HepG2 (cell line): ENCODE measurements around the gene C1QTNF1. TPM values are rescaled to one million over a fixed set of nuclear protein-coding genes. Genes with fewer than 3 reads are reported as not detected.
A peak's percentile ranks its signal among the peaks of the same experiment; 100 is the strongest.

Experiments used
- AKAP8 ChIP-seq: sonication (generic); formaldehyde crosslinking; IDR thresholded peaks from 2 replicates; pipeline ENCODE4 v1.5.1; 2020; ENCODE audit warnings: mild to moderate bottlenecking, missing genetic modification reagents
- ARNT ChIP-seq: fragments of 450-650 bp; IDR thresholded peaks from 2 replicates; pipeline ENCODE4 v1.6.1; 2017
- IKZF1 ChIP-seq: fragments of 450-650 bp; IDR thresholded peaks from 2 replicates; pipeline ENCODE4 v1.7.1; 2016
- JARID2 ChIP-seq: sonication (generic); formaldehyde crosslinking; IDR thresholded peaks from 2 replicates; pipeline ENCODE4 v1.8.1; 2023; ENCODE audit warnings: missing genetic modification reagents, inconsistent platforms; ENCODE audit not compliant: insufficient replicate concordance
- KAT7 ChIP-seq: IDR thresholded peaks from 2 replicates; pipeline ENCODE4 v1.6.1; 2018; ENCODE audit warnings: borderline replicate concordance, missing compliant biosample characterization
- KLF13 ChIP-seq: sonication (generic); formaldehyde crosslinking; IDR thresholded peaks from 2 replicates; pipeline ENCODE4 v1.4.0; 2020; ENCODE audit warnings: mild to moderate bottlenecking, missing genetic modification reagents
- LCORL ChIP-seq, 2 experiments: fragments of 450-650 bp in 1 of 2; sonication (generic) in 1 of 2; formaldehyde crosslinking in 1 of 2; IDR thresholded peaks; 2 replicates each; pipeline versions ENCODE4 v1.5.0 to v1.6.1; 2017 to 2020; ENCODE audit warnings: antibody characterized with exemption in 1 of 2, missing genetic modification reagents in 1 of 2
- MIER2 ChIP-seq: IDR thresholded peaks from 2 replicates; pipeline ENCODE4 v1.6.1; 2016; ENCODE audit warnings: missing biosample characterization, missing genetic modification reagents
- POLR2A ChIP-seq, 2 experiments: IDR thresholded peaks; 2 replicates each; pipeline ENCODE4 v1.6.1; 2011; ENCODE audit warnings: low read depth in 2 of 2, low read length in 2 of 2, mild to moderate bottlenecking in 1 of 2, moderate library complexity in 1 of 2; ENCODE audit not compliant: insufficient read depth in 1 of 2
- SKIL ChIP-seq: sonication (generic); formaldehyde crosslinking; IDR thresholded peaks from 2 replicates; pipeline ENCODE4 v1.8.0; 2022; ENCODE audit warnings: missing genetic modification reagents, mild to moderate bottlenecking, moderate library complexity, borderline replicate concordance
- SMYD3 ChIP-seq: sonication (generic); formaldehyde crosslinking; IDR thresholded peaks from 2 replicates; pipeline ENCODE4 v1.8.1; 2023; ENCODE audit warnings: mild to moderate bottlenecking, missing genetic modification reagents
- TCF7L2 ChIP-seq: IDR thresholded peaks from 2 replicates; pipeline ENCODE4 v1.6.1; 2011; ENCODE audit warnings: mild to moderate bottlenecking, low read depth, low read length, moderate library complexity
- ZFYVE20 ChIP-seq: sonication (generic); formaldehyde crosslinking; IDR thresholded peaks from 2 replicates; pipeline ENCODE4 v1.8.0; 2023; ENCODE audit warnings: low read depth, mild to moderate bottlenecking, moderate library complexity, missing genetic modification reagents, borderline replicate concordance
- ZNF17 ChIP-seq: sonication (generic); formaldehyde crosslinking; IDR thresholded peaks from 2 replicates; pipeline ENCODE4 v1.5.0; 2020; ENCODE audit warnings: mild to moderate bottlenecking, missing genetic modification reagents
- ZNF580 ChIP-seq: IDR thresholded peaks from 2 replicates; pipeline ENCODE4 v1.6.1; 2016; ENCODE audit warnings: low read depth, borderline replicate concordance
- ZNF670 ChIP-seq: sonication (generic); formaldehyde crosslinking; IDR thresholded peaks from 2 replicates; pipeline ENCODE4 v1.8.0; 2022; ENCODE audit warnings: mild to moderate bottlenecking, missing genetic modification reagents, borderline replicate concordance
- ZNF674 ChIP-seq: sonication (generic); formaldehyde crosslinking; IDR thresholded peaks from 2 replicates; pipeline ENCODE4 v1.5.0; 2020; ENCODE audit warnings: low read depth, mild to moderate bottlenecking, missing genetic modification reagents
- ZNF746 ChIP-seq: sonication (generic); formaldehyde crosslinking; IDR thresholded peaks from 2 replicates; pipeline ENCODE4 v1.8.0; 2022; ENCODE audit warnings: mild to moderate bottlenecking, missing genetic modification reagents
- ZNF773 ChIP-seq: sonication (generic); formaldehyde crosslinking; IDR thresholded peaks from 2 replicates; pipeline ENCODE4 v1.4.0; 2020; ENCODE audit warnings: missing genetic modification reagents, borderline replicate concordance
- polyA plus RNA-seq, 8 experiments: library from polyadenylated mRNA; depleted of rRNA in 3 of 8; stranded (reverse) in 7 of 8; unstranded in 1 of 8; fragments of >200 nt; fragmentation: Illumina TruSeq in 4 of 8; extraction: Trizol in 4 of 8; gene quantifications; 2 replicates each; pipeline versions ENCODE4 v1.2.1 to v1.2.3, GENCODE V29; 2011 to 2016; ENCODE audit warnings: low read depth in 4 of 8, missing spikeins in 1 of 8, mixed read lengths in 1 of 8; ENCODE audit not compliant: insufficient read depth in 1 of 8
- total RNA-seq, 5 experiments: library from RNA; depleted of rRNA; stranded (reverse); fragments of >200 nt; fragmentation: Illumina TruSeq; extraction: Trizol; gene quantifications; 2 replicates each; pipeline ENCODE4 v1.2.3, GENCODE V29; 2016; ENCODE audit warnings: low read depth in 1 of 5
- TF ChIP-seq, protein P1 (sequence below): IDR thresholded peaks from 2 replicates; pipeline ENCODE4 v1.6.1; 2016
- TF ChIP-seq, protein P2 (sequence below): sonication (generic); formaldehyde crosslinking; IDR thresholded peaks from 2 replicates; pipeline ENCODE4 v1.8.1; 2023; ENCODE audit warnings: missing genetic modification reagents, mild to moderate bottlenecking, borderline replicate concordance
- TF ChIP-seq, protein P3 (sequence below): sonication (generic); formaldehyde crosslinking; IDR thresholded peaks from 2 replicates; pipeline ENCODE4 v1.5.0; 2020; ENCODE audit warnings: mild to moderate bottlenecking, missing genetic modification reagents, borderline replicate concordance

The C1QTNF1 gene
- total and polyA plus RNA-seq, 2 of the 13 experiments (the other 11 are each of a cell fraction or from before 2014, with no cell fraction given) = 0.18 to 0.86 TPM

DNA sequence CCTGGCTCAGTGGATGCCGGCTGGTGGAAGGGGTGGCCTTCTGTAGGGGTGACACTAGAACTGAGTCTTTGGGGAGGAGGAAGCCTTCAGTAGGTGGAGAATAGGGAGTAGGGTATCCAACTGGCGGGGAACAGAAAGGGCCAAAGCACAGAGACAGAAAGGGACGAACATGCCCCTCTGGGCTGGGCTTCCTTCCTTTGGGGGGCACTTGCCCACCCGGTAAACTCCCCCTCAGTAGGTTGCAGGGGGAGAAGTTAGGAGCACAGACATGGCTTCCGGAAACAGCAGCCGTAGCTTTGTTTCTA, 51.4 kb downstream of the C1QTNF1 start (continued):
- TF ChIP-seq ZNF746 = no peak
- TF ChIP-seq, protein P1, sequence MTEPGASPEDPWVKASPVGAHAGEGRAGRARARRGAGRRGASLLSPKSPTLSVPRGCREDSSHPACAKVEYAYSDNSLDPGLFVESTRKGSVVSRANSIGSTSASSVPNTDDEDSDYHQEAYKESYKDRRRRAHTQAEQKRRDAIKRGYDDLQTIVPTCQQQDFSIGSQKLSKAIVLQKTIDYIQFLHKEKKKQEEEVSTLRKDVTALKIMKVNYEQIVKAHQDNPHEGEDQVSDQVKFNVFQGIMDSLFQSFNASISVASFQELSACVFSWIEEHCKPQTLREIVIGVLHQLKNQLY (CRISPR knock-in tag) = no peak
- no peak for TF ChIP-seq JARID2 (CRISPR knock-in tag)
- TF ChIP-seq, protein P2, sequence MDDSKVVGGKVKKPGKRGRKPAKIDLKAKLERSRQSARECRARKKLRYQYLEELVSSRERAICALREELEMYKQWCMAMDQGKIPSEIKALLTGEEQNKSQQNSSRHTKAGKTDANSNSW = 0 out of 2 replicates have a peak, but pooled peaks have one; percentile 4
- no peak for TF ChIP-seq TCF7L2
- TF ChIP-seq KAT7 (CRISPR knock-in tag) = no peak
- no peak for TF ChIP-seq SKIL (CRISPR knock-in tag)
- TF ChIP-seq ZNF670 (CRISPR knock-in tag) = 0 out of 2 replicates have a peak, but pooled peaks have one; percentile 40
- TF ChIP-seq ZNF773 (CRISPR knock-in tag) = no peak
- TF ChIP-seq MIER2 (CRISPR knock-in tag) = no peak
- no peak for TF ChIP-seq SMYD3 (CRISPR knock-in tag)
- TF ChIP-seq LCORL (IDR thresholded peaks at IDR 0.05) = no peak
- TF ChIP-seq LCORL (CRISPR knock-in tag; IDR thresholded peaks at IDR 0.05) = no peak
- TF ChIP-seq, protein P3, sequence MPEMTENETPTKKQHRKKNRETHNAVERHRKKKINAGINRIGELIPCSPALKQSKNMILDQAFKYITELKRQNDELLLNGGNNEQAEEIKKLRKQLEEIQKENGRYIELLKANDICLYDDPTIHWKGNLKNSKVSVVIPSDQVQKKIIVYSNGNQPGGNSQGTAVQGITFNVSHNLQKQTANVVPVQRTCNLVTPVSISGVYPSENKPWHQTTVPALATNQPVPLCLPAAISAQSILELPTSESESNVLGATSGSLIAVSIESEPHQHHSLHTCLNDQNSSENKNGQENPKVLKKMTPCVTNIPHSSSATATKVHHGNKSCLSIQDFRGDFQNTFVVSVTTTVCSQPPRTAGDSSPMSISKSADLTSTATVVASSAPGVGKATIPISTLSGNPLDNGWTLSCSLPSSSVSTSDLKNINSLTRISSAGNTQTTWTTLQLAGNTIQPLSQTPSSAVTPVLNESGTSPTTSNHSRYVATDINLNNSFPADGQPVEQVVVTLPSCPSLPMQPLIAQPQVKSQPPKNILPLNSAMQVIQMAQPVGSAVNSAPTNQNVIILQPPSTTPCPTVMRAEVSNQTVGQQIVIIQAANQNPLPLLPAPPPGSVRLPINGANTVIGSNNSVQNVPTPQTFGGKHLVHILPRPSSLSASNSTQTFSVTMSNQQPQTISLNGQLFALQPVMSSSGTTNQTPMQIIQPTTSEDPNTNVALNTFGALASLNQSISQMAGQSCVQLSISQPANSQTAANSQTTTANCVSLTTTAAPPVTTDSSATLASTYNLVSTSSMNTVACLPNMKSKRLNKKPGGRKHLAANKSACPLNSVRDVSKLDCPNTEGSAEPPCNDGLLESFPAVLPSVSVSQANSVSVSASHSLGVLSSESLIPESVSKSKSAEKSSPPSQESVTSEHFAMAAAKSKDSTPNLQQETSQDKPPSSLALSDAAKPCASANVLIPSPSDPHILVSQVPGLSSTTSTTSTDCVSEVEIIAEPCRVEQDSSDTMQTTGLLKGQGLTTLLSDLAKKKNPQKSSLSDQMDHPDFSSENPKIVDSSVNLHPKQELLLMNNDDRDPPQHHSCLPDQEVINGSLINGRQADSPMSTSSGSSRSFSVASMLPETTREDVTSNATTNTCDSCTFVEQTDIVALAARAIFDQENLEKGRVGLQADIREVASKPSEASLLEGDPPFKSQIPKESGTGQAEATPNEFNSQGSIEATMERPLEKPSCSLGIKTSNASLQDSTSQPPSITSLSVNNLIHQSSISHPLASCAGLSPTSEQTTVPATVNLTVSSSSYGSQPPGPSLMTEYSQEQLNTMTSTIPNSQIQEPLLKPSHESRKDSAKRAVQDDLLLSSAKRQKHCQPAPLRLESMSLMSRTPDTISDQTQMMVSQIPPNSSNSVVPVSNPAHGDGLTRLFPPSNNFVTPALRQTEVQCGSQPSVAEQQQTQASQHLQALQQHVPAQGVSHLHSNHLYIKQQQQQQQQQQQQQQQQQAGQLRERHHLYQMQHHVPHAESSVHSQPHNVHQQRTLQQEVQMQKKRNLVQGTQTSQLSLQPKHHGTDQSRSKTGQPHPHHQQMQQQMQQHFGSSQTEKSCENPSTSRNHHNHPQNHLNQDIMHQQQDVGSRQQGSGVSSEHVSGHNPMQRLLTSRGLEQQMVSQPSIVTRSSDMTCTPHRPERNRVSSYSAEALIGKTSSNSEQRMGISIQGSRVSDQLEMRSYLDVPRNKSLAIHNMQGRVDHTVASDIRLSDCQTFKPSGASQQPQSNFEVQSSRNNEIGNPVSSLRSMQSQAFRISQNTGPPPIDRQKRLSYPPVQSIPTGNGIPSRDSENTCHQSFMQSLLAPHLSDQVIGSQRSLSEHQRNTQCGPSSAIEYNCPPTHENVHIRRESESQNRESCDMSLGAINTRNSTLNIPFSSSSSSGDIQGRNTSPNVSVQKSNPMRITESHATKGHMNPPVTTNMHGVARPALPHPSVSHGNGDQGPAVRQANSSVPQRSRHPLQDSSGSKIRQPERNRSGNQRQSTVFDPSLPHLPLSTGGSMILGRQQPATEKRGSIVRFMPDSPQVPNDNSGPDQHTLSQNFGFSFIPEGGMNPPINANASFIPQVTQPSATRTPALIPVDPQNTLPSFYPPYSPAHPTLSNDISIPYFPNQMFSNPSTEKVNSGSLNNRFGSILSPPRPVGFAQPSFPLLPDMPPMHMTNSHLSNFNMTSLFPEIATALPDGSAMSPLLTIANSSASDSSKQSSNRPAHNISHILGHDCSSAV (CRISPR knock-in tag) = no peak
- no peak for TF ChIP-seq IKZF1
- no peak for TF ChIP-seq ARNT
- TF ChIP-seq ZNF674 (CRISPR knock-in tag) = no peak
- no peak for TF ChIP-seq ZFYVE20 (CRISPR knock-in tag)
- TF ChIP-seq KLF13 = no peak
- no peak for TF ChIP-seq AKAP8 (CRISPR knock-in tag)
- no peak for TF ChIP-seq ZNF580 (CRISPR knock-in tag)
- no peak for TF ChIP-seq ZNF17 (CRISPR knock-in tag)
- TF ChIP-seq POLR2A (IDR thresholded peaks at IDR 0.05; ENCODE audit: insufficient read depth in 1 of 2, low read depth in 2 of 2, low read length in 2 of 2) = no peak
